Hypothalamus (tissue), 51 donors: ENCODE measurements around the gene SPEN.

Source experiments
- DNase-seq, 51 donors: peaks; one replicate each; lab custom pipeline; 2025; lab: John Stamatoyannopoulos, UW

SPEN gene

GRCh38 chr1:15928971-15929965, 81.8 kb downstream of the SPEN start:
- DNase-seq: peak in 2 of 51 donors; percentile 25 to 26

- no peak for DNase-seq
These were observed 83.9 kb downstream of the SPEN start for GRCh38 chr1:15931401-15931800.

GRCh38 chr1:15931884-15932283, 84.4 kb downstream of the SPEN start:
- no peak for DNase-seq

GRCh38 chr1:15932612-15933011, 85.1 kb downstream of the SPEN start:
- no peak for DNase-seq

GRCh38 chr1:15933684-15934083, 86.2 kb downstream of the SPEN start:
- no peak for DNase-seq

GRCh38 chr1:15934211-15935055, 86.9 kb downstream of the SPEN start:
- no peak for DNase-seq

GRCh38 chr1:15935056-15935950, 87.8 kb downstream of the SPEN start:
- no peak for DNase-seq

GRCh38 chr1:15936025-15936424, 88.5 kb downstream of the SPEN start:
- no peak for DNase-seq

GRCh38 chr1:15937146-15937545, 89.6 kb downstream of the SPEN start:
- no peak for DNase-seq

GRCh38 chr1:15937706-15938168, 90.2 kb downstream of the SPEN start:
- DNase-seq: peak in 1 of 51 donors; percentile 24

GRCh38 chr1:15938628-15939161, 91.2 kb downstream of the SPEN start:
- DNase-seq: no peak

GRCh38 chr1:15939181-15940109, 91.9 kb downstream of the SPEN start:
- peak in 3 of 51 donors; percentile 12 to 25 (median 21) for DNase-seq

- DNase-seq: no peak
These were observed 92.9 kb downstream of the SPEN start for GRCh38 chr1:15940110-15941043.

- DNase-seq: no peak
These were observed 93.7 kb downstream of the SPEN start for GRCh38 chr1:15941044-15941840.

GRCh38 chr1:15941899-15942660, 94.6 kb downstream of the SPEN start:
- DNase-seq: no peak
